T-cell (primary cell): ENCODE measurements around the gene OR6S1. TPM values are rescaled to one million over a fixed set of nuclear protein-coding genes. Genes with fewer than 3 reads are reported as not detected.
"Not testable (repeated sequence)": the region's sequence is repeated elsewhere in the genome, so short reads cannot be mapped to it uniquely, and the experiment has no call there.

Experiments used
- ATAC-seq, 4 experiments: fragments of 200-7000 bp in 3 of 4; fragments of 150-1000 bp in 1 of 4; cut with Tn5 transposase; replicated peaks in 1 of 4; 1 replicate in 3 of 4; 2 replicates in 1 of 4; pipeline ENCODE4 v1.10.0; 2021; ENCODE audit warnings: moderate library complexity in 3 of 4, mild to moderate bottlenecking in 2 of 4, moderate number of reproducible peaks in 1 of 4
- CTCF ChIA-PET, 2 donors: fragments of 300-600 bp; sonication (Branson Sonifier 250); formaldehyde crosslinking; loops; one replicate each; lab custom pipeline; 2022; ENCODE audit warnings: antibody characterized with exemption in 2 of 2; lab: Charles Lee
- POLR2A ChIA-PET, 2 donors: fragments of 300-600 bp; sonication (Branson Sonifier 250); formaldehyde crosslinking; loops; one replicate each; lab custom pipeline; 2022; ENCODE audit warnings: antibody characterized with exemption in 2 of 2; lab: Charles Lee
- DNase-seq, 35 experiments: peaks; one replicate each; pipeline versions ENCODE4 v3.0.0 to v3.0.0-alpha.2; 2013 to 2023
- H3K27ac ChIP-seq: one replicate; pipeline ENCODE4 v1.5.1; 2013; ENCODE audit warnings: low read length
- H3K27me3 ChIP-seq, 2 experiments: replicated peaks in 1 of 2; 1 replicate in 1 of 2; 2 replicates in 1 of 2; pipeline versions ENCODE4 v1.6.1 to v1.7.0; 2013; ENCODE audit warnings: low read length in 1 of 2, mixed read lengths in 1 of 2; ENCODE audit not compliant: control insufficient read depth in 2 of 2, insufficient read depth in 2 of 2; ENCODE audit errors: extremely low read depth in 1 of 2
- H3K36me3 ChIP-seq, 2 donors: 1 replicate in 1 of 2; 2 replicates in 1 of 2; pipeline versions ENCODE4 v1.6.1 to v1.7.0; 2013; ENCODE audit warnings: low read length in 1 of 2; ENCODE audit not compliant: control insufficient read depth in 2 of 2, insufficient read depth in 1 of 2; ENCODE audit errors: extremely low read depth in 1 of 2
- H3K4me1 ChIP-seq, 2 experiments: 1 replicate in 1 of 2; 2 replicates in 1 of 2; pipeline versions ENCODE4 v1.6.1 to v1.7.0; 2013; ENCODE audit warnings: low read length in 2 of 2, mixed read lengths in 1 of 2; ENCODE audit not compliant: insufficient read depth in 2 of 2, control insufficient read depth in 1 of 2; ENCODE audit errors: extremely low read depth in 1 of 2
- H3K4me3 ChIP-seq, 2 donors: 1 replicate in 1 of 2; 2 replicates in 1 of 2; pipeline versions ENCODE4 v1.5.1 to v1.7.0; 2013; ENCODE audit warnings: mild to moderate bottlenecking in 2 of 2, low read length in 1 of 2, moderate library complexity in 1 of 2; ENCODE audit not compliant: control insufficient read depth in 1 of 2; ENCODE audit errors: extremely low read depth in 1 of 2
- H3K9me3 ChIP-seq: 2 replicates; pipeline ENCODE4 v1.7.0; 2013
- H3K27ac Mint-ChIP-seq, 2 donors: one replicate each; pipeline ENCODE4 v1.8.0; 2020 to 2021; ENCODE audit warnings: mild to moderate bottlenecking in 2 of 2, mixed read lengths in 2 of 2
- H3K27me3 Mint-ChIP-seq, 2 donors: one replicate each; pipeline ENCODE4 v1.8.0; 2021 to 2022; ENCODE audit warnings: mixed read lengths in 2 of 2
- H3K36me3 Mint-ChIP-seq: one replicate; pipeline ENCODE4 v1.8.0; 2021; ENCODE audit warnings: mixed read lengths
- H3K4me1 Mint-ChIP-seq, 3 donors: one replicate each; pipeline ENCODE4 v1.8.0; 2020 to 2022; ENCODE audit warnings: mixed read lengths in 3 of 3, mild to moderate bottlenecking in 1 of 3
- H3K4me3 Mint-ChIP-seq, 3 donors: one replicate each; pipeline ENCODE4 v1.8.0; 2020 to 2022; ENCODE audit warnings: mild to moderate bottlenecking in 3 of 3, mixed read lengths in 3 of 3, moderate library complexity in 3 of 3
- H3K9me3 Mint-ChIP-seq, 3 donors: one replicate each; pipeline ENCODE4 v1.8.0; 2020 to 2022; ENCODE audit warnings: mixed read lengths in 3 of 3
- WGBS: methylation state at CpG from one replicate; pipeline ENCODE4 v1.1.5; 2013; ENCODE audit warnings: missing lambda C conversion rate; ENCODE audit not compliant: insufficient coverage; 5-methylcytosine and 5-hydroxymethylcytosine counted together
- total RNA-seq, 35 experiments: library from RNA in 6 of 35; stranded (reverse) in 6 of 35; fragments of 120-200 nt in 1 of 35; gene quantifications; one replicate each; pipeline versions ENCODE4 v1.2.1 to v1.2.4 and lab custom pipeline; 2013 to 2026

Gene OR6S1
- total RNA-seq, 5 donors from 2014 or later (not counting 1 experiment from before 2014, with no cell fraction given) = not detected

GRCh38 chr14:20622816-20623291 lies 18.6 kb downstream of the OR6S1 start:
- Mint-ChIP-seq H3K36me3 (no peaks in the 10 kb centered on the region), H3K4me1 (peaks cover 54 to 60% (median 57%) of the 10 kb centered on the region in 3 donors), H3K27me3 (peaks cover 8 to 53% of the 10 kb centered on the region in 2 donors), H3K27ac (peak overlapping the region in 1 of 2 donors; percentile 39), H3K4me3 (peak overlapping the region; percentile 56 to 72 (median 64)), H3K9me3 (no peaks in the 10 kb centered on the region)
- ChIA-PET CTCF (interaction anchor here in 1 of 2 donors (0.7 to 1.4 kb wide), 2 partner anchors 59 to 65 kb away, joined by 3 to 5 read pairs; no protein-coding TSS in a partner anchor), POLR2A (no interaction called here)
- peak in 1 of 35 experiments; percentile 33 for DNase-seq
- H3K27ac ChIP-seq = no peak overlapping the region
- WGBS = 23% methylated on average over 26 of the region's 29 CpGs
- H3K4me1 ChIP-seq = peaks cover 9 to 48% of the 10 kb centered on the region in 2 experiments
- no peak for ATAC-seq
- H3K9me3 ChIP-seq = no peaks in the 10 kb centered on the region
- H3K4me3 ChIP-seq = peak overlapping the region; percentile 17 to 41
- peaks cover 15 to 35% of the 10 kb centered on the region in 2 experiments for H3K27me3 ChIP-seq
- no peaks in the 10 kb centered on the region for H3K36me3 ChIP-seq

GRCh38 chr14:20620798-20621478 lies 20.6 kb downstream of the OR6S1 start:
- Histone ChIP-seq H3K4me3 (no peak overlapping the region), H3K27me3 (peaks cover 6 to 26% of the 10 kb centered on the region in 2 experiments), H3K36me3 (no peaks in the 10 kb centered on the region), H3K27ac (no peak overlapping the region), H3K9me3 (no peaks in the 10 kb centered on the region), H3K4me1 (peaks cover 11 to 36% of the 10 kb centered on the region in 2 experiments)
- ChIA-PET CTCF (no interaction called here), POLR2A (no interaction called here)
- ATAC-seq = no peak
- DNase-seq = no peak
- Mint-ChIP-seq H3K4me1 (peaks cover 37 to 42% (median 41%) of the 10 kb centered on the region in 3 donors), H3K9me3 (no peaks in the 10 kb centered on the region), H3K27ac (no peak overlapping the region), H3K4me3 (no peak overlapping the region), H3K27me3 (peaks cover 8 to 40% of the 10 kb centered on the region in 2 donors), H3K36me3 (no peaks in the 10 kb centered on the region)
- WGBS = 100% methylated on average over 1 of the region's 2 CpGs

- Mint-ChIP-seq H3K4me1 (peaks cover 27 to 32% (median 30%) of the 10 kb centered on the region in 3 donors), H3K27me3 (peaks cover 5 to 29% of the 10 kb centered on the region in 2 donors)
- H3K27ac ChIP-seq, H3K9me3 Mint-ChIP-seq, H3K9me3 ChIP-seq, H3K4me3 ChIP-seq, ATAC-seq, H3K4me3 Mint-ChIP-seq, H3K36me3 ChIP-seq, H3K36me3 Mint-ChIP-seq, H3K27ac Mint-ChIP-seq, DNase-seq: not testable (repeated sequence)
- H3K4me1 ChIP-seq = peaks cover 6 to 24% of the 10 kb centered on the region in 2 experiments
- 80% methylated on average over 2 of the region's 6 CpGs for WGBS
- H3K27me3 ChIP-seq = peaks cover 4 to 20% of the 10 kb centered on the region in 2 experiments
- ChIA-PET CTCF (interaction anchor here (0.6 to 0.7 kb wide), 4 partner anchors 13 to 293 kb away, joined by 5 to 6 read pairs (median 6); no protein-coding TSS in a partner anchor), POLR2A (interaction anchor here in 1 of 2 donors (0.7 kb wide), 2 partner anchors 28 to 59 kb away, joined by 5 to 7 read pairs; no protein-coding TSS in a partner anchor)
These were observed 21.8 kb downstream of the OR6S1 start for GRCh38 chr14:20619688-20620087.

GRCh38 chr14:20618271-20618749 lies 23.2 kb downstream of the OR6S1 start:
- ATAC-seq = no peak
- no peaks in the 10 kb centered on the region for H3K36me3 Mint-ChIP-seq
- Histone ChIP-seq H3K4me3 (no peak overlapping the region), H3K27ac (no peak overlapping the region), H3K27me3 (peaks cover 4 to 11% of the 10 kb centered on the region in 2 experiments), H3K36me3 (no peaks in the 10 kb centered on the region), H3K4me1 (peaks cover 13 to 15% of the 10 kb centered on the region in 2 experiments), H3K9me3 (no peaks in the 10 kb centered on the region)
- no peak for DNase-seq
- no peak overlapping the region for H3K4me3 Mint-ChIP-seq
- H3K9me3 Mint-ChIP-seq = no peaks in the 10 kb centered on the region
- peaks cover 5 to 19% of the 10 kb centered on the region in 2 donors for H3K27me3 Mint-ChIP-seq
- no peak overlapping the region for H3K27ac Mint-ChIP-seq
- peaks cover 16 to 19% (median 18%) of the 10 kb centered on the region in 3 donors for H3K4me1 Mint-ChIP-seq
- 52% methylated on average over 2 of the region's 4 CpGs for WGBS
- POLR2A ChIA-PET = interaction anchor here in 1 of 2 donors (0.6 to 0.7 kb wide), 2 partner anchors 138 to 668 kb away, joined by 3 read pairs; no protein-coding TSS in a partner anchor
- CTCF ChIA-PET = interaction anchor here in 1 of 2 donors (1.2 kb wide), 1 partner anchor 73 kb away, joined by 4 read pairs; no protein-coding TSS in a partner anchor

- ATAC-seq = no peak
- peaks cover 5 to 11% of the 10 kb centered on the region in 2 donors for H3K27me3 Mint-ChIP-seq
- CTCF ChIA-PET = interaction anchor here in 1 of 2 donors (1.2 kb wide), 1 partner anchor 74 kb away, joined by 4 read pairs; no protein-coding TSS in a partner anchor
These were observed 24.1 kb downstream of the OR6S1 start for GRCh38 chr14:20617138-20618003.

More at GRCh38 chr14:20617138-20618003, 24.1 kb downstream of the OR6S1 start:
- H3K36me3 Mint-ChIP-seq = no peaks in the 10 kb centered on the region
- no peaks in the 10 kb centered on the region for H3K9me3 Mint-ChIP-seq
- Histone ChIP-seq H3K4me1 (peaks cover 10 to 14% of the 10 kb centered on the region in 2 experiments), H3K4me3 (no peak overlapping the region), H3K9me3 (no peaks in the 10 kb centered on the region), H3K27ac (no peak overlapping the region), H3K36me3 (no peaks in the 10 kb centered on the region), H3K27me3 (peaks cover 1 to 4% of the 10 kb centered on the region in 2 experiments)
- H3K4me3 Mint-ChIP-seq = no peak overlapping the region
- H3K27ac Mint-ChIP-seq = peak overlapping the region in 1 of 2 donors; percentile 52
- POLR2A ChIA-PET = interaction anchor here in 1 of 2 donors (0.7 kb wide), 1 partner anchor 669 kb away, joined by 3 read pairs; no protein-coding TSS in a partner anchor
- 86% methylated on average over 9 of the region's 12 CpGs for WGBS
- peaks cover 6 to 10% (median 9%) of the 10 kb centered on the region in 3 donors for H3K4me1 Mint-ChIP-seq
- DNase-seq = no peak
